Activated T-helper 17 cell treated with anti-CD3 and anti-CD28 coated beads, Interleukin-2, amount 50 U/mL, for 72 hours (primary cell): ENCODE data around the gene SLC6A2. TPM values are rescaled to one million over a fixed set of nuclear protein-coding genes. Genes with fewer than 3 reads are reported as not detected.
"Not testable (repeated sequence)": the region's sequence is repeated elsewhere in the genome, so short reads cannot be mapped to it uniquely, and the experiment has no call there.

ENCODE experiments used
- ATAC-seq: fragments of 150-1000 bp; cut with Tn5 transposase; replicated peaks from 2 replicates; pipeline ENCODE4 v1.10.0; 2021; ENCODE audit warnings: mild to moderate bottlenecking, moderate library complexity
- H3K27ac Mint-ChIP-seq: one replicate; pipeline ENCODE4 v1.8.0; 2022; ENCODE audit warnings: mixed read lengths
- H3K27me3 Mint-ChIP-seq: one replicate; pipeline ENCODE4 v1.8.0; 2022; ENCODE audit warnings: mixed read lengths
- H3K36me3 Mint-ChIP-seq: one replicate; pipeline ENCODE4 v1.8.0; 2022; ENCODE audit warnings: low read depth, mild to moderate bottlenecking, mixed read lengths
- H3K4me1 Mint-ChIP-seq: one replicate; pipeline ENCODE4 v1.8.0; 2022; ENCODE audit warnings: mixed read lengths
- H3K4me3 Mint-ChIP-seq: one replicate; pipeline ENCODE4 v1.8.0; 2022; ENCODE audit warnings: mild to moderate bottlenecking, mixed read lengths
- H3K9me3 Mint-ChIP-seq: one replicate; pipeline ENCODE4 v1.8.0; 2022; ENCODE audit warnings: mixed read lengths
- total RNA-seq, 2 donors: library from RNA; stranded (reverse); gene quantifications; one replicate each; pipeline ENCODE4 v1.2.3, GENCODE V29; 2022

The SLC6A2 gene
- total RNA-seq = not detected

DNA sequence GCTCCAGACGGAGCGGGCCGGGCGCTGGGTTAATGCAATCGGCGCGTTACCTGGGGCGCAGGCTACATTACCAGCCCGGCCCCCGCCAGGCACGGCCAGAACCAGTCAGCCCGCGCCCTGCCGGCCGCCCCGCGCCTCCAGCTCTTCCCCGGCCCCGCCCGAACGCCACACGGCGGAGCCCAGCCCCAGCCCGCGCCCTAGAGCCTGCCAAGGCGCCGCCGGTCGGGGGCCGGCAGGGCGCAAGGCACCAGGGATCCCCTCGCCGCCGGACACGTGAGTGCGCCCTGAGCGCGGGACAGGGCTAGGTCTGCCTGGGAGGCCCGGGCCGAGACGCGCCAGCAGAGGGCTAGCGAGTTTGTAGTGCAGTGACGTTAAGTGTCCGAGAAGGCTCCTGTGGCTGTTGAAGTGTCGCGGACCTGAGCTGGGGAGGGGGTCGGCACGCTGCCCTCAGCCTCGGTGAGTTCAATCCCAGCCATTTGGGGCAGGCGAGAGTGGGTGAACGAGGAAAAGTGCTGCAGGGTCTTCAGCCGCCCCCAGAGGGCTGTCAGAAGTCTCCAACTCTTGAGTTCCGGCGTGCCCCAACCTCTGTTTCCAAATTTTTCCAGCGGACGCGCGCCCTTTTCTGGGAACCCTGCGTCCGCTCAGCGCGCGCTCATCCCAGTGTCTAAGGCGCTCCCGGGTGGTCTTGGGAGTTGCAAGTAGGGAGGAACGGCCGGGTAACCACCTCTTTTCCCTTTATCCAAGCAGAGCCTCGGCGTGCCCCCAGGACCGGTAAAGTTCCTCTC lies at the start of gene SLC6A2:
Gene SLC6A2 (plus strand): TSS at position 92 of the 785 bp plus-strand sequence. CDS start 707 bp downstream, outside the sequence.
- H3K4me1 Mint-ChIP-seq = no peaks in the 10 kb centered on the region
- no peak within 1 kb of the TSS for H3K4me3 Mint-ChIP-seq
- no peaks in the 10 kb centered on the region for H3K9me3 Mint-ChIP-seq
- ATAC-seq = no peak
- peaks cover 19% of the 10 kb centered on the region for H3K27me3 Mint-ChIP-seq
- no peak within 1 kb of the TSS for H3K27ac Mint-ChIP-seq
- H3K36me3 Mint-ChIP-seq = no peaks in the 10 kb centered on the region

GRCh38 chr16:55613613-55614335 lies 42.0 kb upstream of the SLC6A2 start:
- Mint-ChIP-seq H3K9me3 (peaks cover 4% of the 10 kb centered on the region), H3K4me3 (no peak overlapping the region), H3K36me3 (no peaks in the 10 kb centered on the region), H3K4me1 (no peaks in the 10 kb centered on the region), H3K27ac (no peak overlapping the region), H3K27me3 (peaks cover 33% of the 10 kb centered on the region)
- ATAC-seq = no peak

- H3K4me3 Mint-ChIP-seq = no peak overlapping the region
- no peaks in the 10 kb centered on the region for H3K36me3 Mint-ChIP-seq
- H3K9me3 Mint-ChIP-seq = peaks cover 4% of the 10 kb centered on the region
- H3K27ac Mint-ChIP-seq = no peak overlapping the region
- no peak for ATAC-seq
- H3K4me1 Mint-ChIP-seq = no peaks in the 10 kb centered on the region
- peaks cover 32% of the 10 kb centered on the region for H3K27me3 Mint-ChIP-seq
Observed at GRCh38 chr16:55615071-55615470, 40.7 kb upstream of the SLC6A2 start.

DNA sequence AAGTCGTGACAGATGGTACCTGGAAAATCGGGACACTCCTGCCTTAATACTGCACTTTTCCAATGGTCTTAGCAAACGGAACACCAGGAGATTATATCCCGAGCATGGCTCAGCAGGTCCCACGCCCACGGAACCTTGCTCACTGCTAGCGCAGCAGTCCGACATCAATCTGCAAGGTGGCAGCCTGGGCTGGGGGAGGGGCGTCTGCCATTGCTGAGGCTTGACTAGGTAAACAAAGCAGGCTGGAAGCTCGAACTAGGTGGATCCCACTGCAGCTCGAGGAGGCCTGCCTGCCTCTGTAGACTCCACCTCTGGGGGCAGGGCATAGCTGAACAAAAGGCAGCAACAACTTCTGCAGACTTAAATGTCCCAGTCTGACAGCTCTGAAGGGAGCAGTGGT lies 40.1 kb upstream of the SLC6A2 start:
- not testable (repeated sequence) for H3K27ac Mint-ChIP-seq, H3K4me1 Mint-ChIP-seq, ATAC-seq, H3K4me3 Mint-ChIP-seq, H3K36me3 Mint-ChIP-seq, H3K9me3 Mint-ChIP-seq
- peaks cover 27% of the 10 kb centered on the region for H3K27me3 Mint-ChIP-seq

GRCh38 chr16:55621771-55622170 lies 34.0 kb upstream of the SLC6A2 start:
- no peak for ATAC-seq
- H3K27ac Mint-ChIP-seq = no peak overlapping the region
- H3K9me3 Mint-ChIP-seq = no peaks in the 10 kb centered on the region
- H3K36me3 Mint-ChIP-seq = no peaks in the 10 kb centered on the region
- no peak overlapping the region for H3K4me3 Mint-ChIP-seq
- peaks cover 8% of the 10 kb centered on the region for H3K27me3 Mint-ChIP-seq
- H3K4me1 Mint-ChIP-seq = no peaks in the 10 kb centered on the region

- H3K27ac Mint-ChIP-seq = no peak overlapping the region
- H3K27me3 Mint-ChIP-seq = peaks cover 11% of the 10 kb centered on the region
- no peaks in the 10 kb centered on the region for H3K9me3 Mint-ChIP-seq
- no peaks in the 10 kb centered on the region for H3K36me3 Mint-ChIP-seq
- no peak overlapping the region for H3K4me3 Mint-ChIP-seq
- H3K4me1 Mint-ChIP-seq = no peaks in the 10 kb centered on the region
- ATAC-seq = no peak
Observed at GRCh38 chr16:55622272-55622671, 33.5 kb upstream of the SLC6A2 start.

DNA sequence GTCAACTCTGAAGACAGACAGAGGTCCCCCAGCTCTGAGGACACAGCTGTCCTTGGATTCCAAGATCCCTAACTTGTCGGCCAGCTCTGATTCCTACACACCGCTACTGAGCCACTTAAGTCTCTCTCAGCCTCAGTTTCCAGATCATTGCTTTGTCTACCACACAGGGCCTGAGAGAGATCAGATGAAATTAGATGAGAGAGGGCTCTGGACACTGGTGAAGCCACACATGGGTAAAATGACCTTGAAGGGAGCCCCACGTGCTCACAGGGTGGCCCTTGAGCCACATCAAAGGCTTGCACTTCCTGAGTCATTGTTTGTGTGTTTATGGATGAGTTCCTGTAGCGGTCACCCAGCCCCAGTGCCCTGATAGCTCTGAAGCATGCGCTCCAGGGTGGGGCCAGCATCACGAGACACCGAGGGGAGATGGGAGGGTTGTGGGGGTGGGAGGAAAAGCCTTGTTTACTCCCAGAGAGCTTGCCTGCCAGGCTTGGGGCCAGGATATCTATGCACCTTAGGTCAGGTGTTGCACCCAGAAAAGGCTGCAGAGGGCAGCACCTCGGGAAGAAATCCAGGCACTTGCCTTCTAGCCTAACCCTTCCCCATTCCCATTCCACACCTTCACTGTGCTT lies 32.7 kb upstream of the SLC6A2 start:
- Mint-ChIP-seq H3K27ac (no peak overlapping the region), H3K36me3 (no peaks in the 10 kb centered on the region), H3K4me1 (no peaks in the 10 kb centered on the region), H3K4me3 (no peak overlapping the region), H3K9me3 (no peaks in the 10 kb centered on the region), H3K27me3 (peaks cover 8% of the 10 kb centered on the region)
- ATAC-seq = no peak

GRCh38 chr16:55623640-55624039 lies 32.1 kb upstream of the SLC6A2 start:
- H3K9me3 Mint-ChIP-seq = no peaks in the 10 kb centered on the region
- H3K27me3 Mint-ChIP-seq = peaks cover 3% of the 10 kb centered on the region
- no peak overlapping the region for H3K27ac Mint-ChIP-seq
- ATAC-seq = no peak
- H3K4me3 Mint-ChIP-seq = no peak overlapping the region
- H3K4me1 Mint-ChIP-seq = no peaks in the 10 kb centered on the region
- no peaks in the 10 kb centered on the region for H3K36me3 Mint-ChIP-seq

DNA sequence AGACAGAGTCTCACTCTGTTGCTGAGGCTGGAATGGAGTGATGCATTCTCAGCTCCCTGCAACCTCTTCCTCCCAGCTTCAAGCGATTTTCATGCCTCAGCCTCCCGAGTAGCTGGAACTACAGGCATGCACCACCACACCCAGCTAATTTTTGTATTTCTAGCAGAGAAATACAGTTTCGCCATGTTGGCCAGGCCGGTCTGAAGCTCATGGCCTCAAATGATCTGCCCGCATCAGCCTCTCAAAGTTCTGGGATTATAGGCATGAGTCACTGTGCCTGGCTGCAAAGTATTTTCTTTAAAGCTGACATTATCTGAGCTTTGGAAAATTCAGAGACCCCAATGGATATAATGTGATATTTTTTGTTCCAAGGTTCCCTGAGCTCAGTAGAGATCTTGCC lies 31.1 kb upstream of the SLC6A2 start:
- Mint-ChIP-seq H3K9me3 (no peaks in the 10 kb centered on the region), H3K36me3 (no peaks in the 10 kb centered on the region), H3K4me1 (no peaks in the 10 kb centered on the region), H3K27ac (no peak overlapping the region), H3K4me3 (no peak overlapping the region), H3K27me3 (peaks cover 6% of the 10 kb centered on the region)
- ATAC-seq = no peak

- no peak for ATAC-seq
- no peak overlapping the region for H3K27ac Mint-ChIP-seq
- no peaks in the 10 kb centered on the region for H3K36me3 Mint-ChIP-seq
Observed at GRCh38 chr16:55625843-55626242, 29.9 kb upstream of the SLC6A2 start.

DNA sequence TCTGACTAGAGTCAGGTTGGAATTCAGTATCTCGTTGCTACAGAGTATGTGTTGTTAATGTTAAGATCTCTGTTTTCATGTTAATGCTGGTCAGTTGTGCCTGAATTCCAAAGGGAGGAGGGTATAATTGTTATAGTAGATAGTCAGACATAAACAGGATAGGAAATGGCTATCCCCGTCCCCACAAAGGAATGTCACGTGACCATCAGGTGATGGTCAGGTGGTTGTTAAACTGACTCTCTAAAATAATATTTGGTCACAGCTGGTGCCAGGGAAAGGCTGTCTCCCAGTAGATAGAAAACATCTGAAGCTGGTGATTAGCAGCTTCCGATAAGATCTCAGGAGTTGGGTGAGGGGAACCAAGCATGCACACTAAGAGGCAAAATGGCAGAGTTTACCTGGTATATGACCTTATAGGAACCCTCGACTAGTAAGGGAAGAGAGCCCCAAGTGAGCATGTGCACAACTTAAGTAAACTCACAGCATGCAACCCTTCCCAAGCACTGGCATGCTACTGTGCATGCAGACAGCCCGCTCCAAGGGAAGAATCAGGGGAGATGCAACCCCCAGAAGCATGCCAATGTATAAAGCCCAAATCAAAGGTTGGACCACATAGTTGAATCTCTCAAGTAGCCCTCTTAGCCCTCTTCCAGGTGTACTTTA lies 27.4 kb upstream of the SLC6A2 start:
- no peak for ATAC-seq
- peaks cover 6% of the 10 kb centered on the region for H3K27me3 Mint-ChIP-seq
- H3K27ac Mint-ChIP-seq = no peak overlapping the region
- H3K4me1 Mint-ChIP-seq = no peaks in the 10 kb centered on the region
- no peak overlapping the region for H3K4me3 Mint-ChIP-seq
- no peaks in the 10 kb centered on the region for H3K36me3 Mint-ChIP-seq
- no peaks in the 10 kb centered on the region for H3K9me3 Mint-ChIP-seq

More at GRCh38 chr16:55625843-55626242, 29.9 kb upstream of the SLC6A2 start:
- peaks cover 6% of the 10 kb centered on the region for H3K27me3 Mint-ChIP-seq
- H3K9me3 Mint-ChIP-seq = no peaks in the 10 kb centered on the region
- no peaks in the 10 kb centered on the region for H3K4me1 Mint-ChIP-seq
- no peak overlapping the region for H3K4me3 Mint-ChIP-seq

DNA sequence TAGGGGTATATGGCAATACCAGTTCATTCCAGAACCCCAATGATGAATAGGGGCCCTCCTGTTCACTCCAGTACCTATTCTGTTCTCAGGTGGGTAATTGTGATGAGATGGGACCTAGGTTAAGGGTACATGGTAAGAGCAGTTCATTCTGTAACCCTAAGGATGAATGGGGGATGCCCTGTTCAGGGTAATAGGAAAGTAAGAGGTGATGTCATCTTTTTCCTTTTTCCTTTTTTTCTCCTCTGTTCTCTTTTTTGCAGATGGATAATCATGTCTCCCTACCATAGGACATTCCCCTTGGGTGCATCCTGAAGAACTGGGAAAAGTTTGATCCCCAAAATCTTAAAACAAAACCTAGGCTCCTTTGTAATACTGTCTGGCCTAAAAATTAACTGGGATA lies 25.0 kb upstream of the SLC6A2 start:
- H3K27ac Mint-ChIP-seq = no peak overlapping the region

GRCh38 chr16:55632259-55632658 lies 23.5 kb upstream of the SLC6A2 start:
- Mint-ChIP-seq H3K9me3 (no peaks in the 10 kb centered on the region), H3K27ac (no peak overlapping the region), H3K4me3 (no peak overlapping the region), H3K27me3 (peaks cover 12% of the 10 kb centered on the region), H3K4me1 (no peaks in the 10 kb centered on the region), H3K36me3 (no peaks in the 10 kb centered on the region)
- ATAC-seq = no peak

More for the DNA sequence above, 25.0 kb upstream of the SLC6A2 start:
- H3K36me3 Mint-ChIP-seq = no peaks in the 10 kb centered on the region
- no peaks in the 10 kb centered on the region for H3K4me1 Mint-ChIP-seq
- ATAC-seq = no peak
- no peak overlapping the region for H3K4me3 Mint-ChIP-seq
- H3K9me3 Mint-ChIP-seq = no peaks in the 10 kb centered on the region
- peaks cover 7% of the 10 kb centered on the region for H3K27me3 Mint-ChIP-seq

DNA sequence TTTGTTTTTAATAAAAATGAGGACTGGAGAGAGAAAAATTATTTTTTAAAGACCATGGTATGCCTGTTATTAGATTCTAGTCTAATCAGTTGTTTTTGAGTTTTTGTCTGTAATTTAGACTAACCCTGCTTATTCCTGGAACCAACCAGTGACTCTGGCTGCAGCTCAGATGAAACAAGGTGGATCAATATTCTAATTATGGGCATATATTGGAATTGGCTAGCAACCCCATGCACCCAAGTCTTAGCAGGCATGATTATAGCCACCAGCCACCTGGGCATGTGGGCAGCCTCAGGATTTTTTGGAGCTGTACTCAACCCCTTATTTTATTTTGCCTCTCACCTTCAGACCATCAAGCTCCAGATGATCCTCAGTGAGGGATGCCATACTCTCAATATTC lies 21.6 kb upstream of the SLC6A2 start:
- Mint-ChIP-seq H3K27ac (no peak overlapping the region), H3K4me1 (no peaks in the 10 kb centered on the region), H3K9me3 (no peaks in the 10 kb centered on the region), H3K27me3 (peaks cover 16% of the 10 kb centered on the region), H3K36me3 (no peaks in the 10 kb centered on the region), H3K4me3 (no peak overlapping the region)
- ATAC-seq = no peak
